GM21390 (cell line): ENCODE measurements around the gene SLC33A1.
"Not testable (repeated sequence)": the region's sequence is repeated elsewhere in the genome, so short reads cannot be mapped to it uniquely, and the experiment has no call there.

Experiments
- ATAC-seq: cut with Tn5 transposase; IDR thresholded peaks from one replicate; pipeline ENCODE4 v1.9.1; 2021; ENCODE audit not compliant: unreplicated experiment

The SLC33A1 gene

DNA sequence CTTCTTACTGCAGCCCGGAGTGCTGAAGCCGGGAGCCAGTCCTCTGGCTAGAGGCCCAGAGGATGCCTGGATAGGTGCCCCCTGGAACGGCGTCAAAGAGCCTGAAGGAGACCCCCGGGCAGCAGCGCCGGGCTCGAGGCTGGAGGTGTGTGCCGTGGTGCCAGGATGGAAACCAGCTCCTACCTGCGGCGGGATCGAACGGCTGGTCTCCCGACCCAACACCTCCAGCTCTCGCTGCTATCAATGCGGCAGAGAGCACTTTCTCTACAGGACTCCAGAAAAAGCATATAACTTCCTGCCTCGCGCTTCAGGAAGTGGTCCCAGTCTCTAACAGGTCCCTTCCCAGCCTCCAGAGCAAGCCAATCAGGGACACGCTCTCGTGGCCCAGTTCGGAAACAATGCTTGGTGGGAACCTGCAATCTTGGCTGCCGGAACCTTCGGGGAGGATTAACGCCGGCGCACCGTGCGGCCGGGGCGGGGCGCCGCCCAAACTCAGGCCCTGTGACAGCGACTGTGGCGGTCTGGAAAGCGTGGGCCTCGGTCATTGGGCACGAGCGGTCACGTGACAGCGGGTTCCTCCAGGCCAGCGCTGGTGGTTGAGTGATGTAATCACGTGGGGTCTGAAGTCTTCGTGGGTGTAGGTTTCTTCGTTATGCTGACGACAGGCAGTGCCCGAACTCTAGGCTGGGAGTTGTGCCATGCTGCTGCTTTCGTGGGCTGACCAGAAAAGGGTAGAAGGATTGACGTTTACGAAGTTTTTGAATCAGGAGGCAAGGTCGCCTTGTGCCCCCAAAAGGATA lies at the start of gene SLC33A1:
SLC33A1 (minus strand) TSS at position 287 of the 800 bp plus-strand sequence. CDS start 430 bp downstream, outside the sequence.
- ATAC-seq, result peak; percentile 92

DNA sequence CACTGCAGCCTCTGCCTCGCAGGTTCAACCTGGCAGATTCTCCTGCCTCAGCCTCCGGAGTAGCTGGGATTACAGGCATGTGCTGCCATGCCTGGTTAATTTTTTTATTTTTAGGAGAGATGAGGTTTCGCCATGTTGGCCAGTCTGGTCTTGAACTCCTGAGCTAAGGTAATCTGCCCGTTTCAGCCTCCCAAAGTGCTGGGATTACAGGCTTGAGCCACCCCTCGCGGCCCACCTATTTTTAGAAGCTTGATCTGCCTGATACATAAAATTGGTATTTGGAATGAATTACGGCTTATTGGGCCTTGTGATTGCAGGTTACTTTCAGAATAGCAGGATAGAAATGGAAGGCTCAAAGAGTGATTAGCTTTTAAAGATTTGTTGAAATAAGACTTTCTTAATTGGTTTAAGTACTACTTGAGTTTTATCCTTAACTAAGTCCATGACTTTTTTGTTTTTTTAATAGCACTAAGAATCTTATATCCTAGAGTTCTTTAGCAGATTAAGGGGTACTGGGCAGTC lies 41.2 kb upstream of the SLC33A1 start:
- no peak for ATAC-seq

DNA sequence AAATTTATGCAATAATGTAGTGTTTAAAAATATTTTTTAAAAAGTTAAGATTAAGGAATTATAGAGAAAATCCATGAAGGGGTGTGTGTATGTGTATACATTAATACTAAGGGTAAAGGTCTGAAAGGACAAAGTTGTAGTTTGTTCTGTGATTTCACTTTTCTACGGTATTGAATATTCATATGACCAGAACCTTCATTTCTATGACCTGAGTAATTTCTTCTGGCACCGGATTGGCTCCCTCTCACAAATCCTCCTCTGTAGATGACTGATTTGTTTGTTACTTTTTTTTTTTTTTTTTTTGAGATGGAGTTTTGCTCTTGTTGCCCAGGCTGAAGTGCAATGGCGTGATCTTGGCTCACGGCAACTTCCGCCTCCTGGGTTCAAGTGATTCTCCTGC lies 37.1 kb upstream of the SLC33A1 start:
- ATAC-seq, result no peak

DNA sequence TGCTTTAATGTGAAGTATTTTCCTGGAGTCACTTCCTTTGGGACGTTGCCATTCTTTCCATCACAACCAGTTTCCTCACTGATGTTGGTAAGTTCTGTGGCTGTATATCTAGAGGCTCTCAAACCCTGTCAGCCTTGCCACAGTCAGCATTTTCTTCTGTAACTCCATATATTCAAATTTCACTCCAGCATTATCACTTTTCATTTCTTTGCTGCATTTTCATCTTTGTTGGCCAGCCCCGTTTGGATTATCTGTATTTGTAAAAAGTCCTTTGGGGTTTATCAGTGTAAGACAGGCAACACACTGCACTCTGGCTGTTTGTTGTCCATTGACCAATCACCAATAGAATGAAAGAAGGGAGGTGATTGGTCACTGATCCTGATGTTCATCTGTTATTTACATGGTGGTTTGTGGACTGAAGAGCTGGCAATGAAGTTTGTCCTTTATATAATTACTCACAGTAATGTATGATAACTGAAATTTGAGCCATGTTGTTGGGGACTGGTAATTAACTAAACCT lies 36.5 kb upstream of the SLC33A1 start:
- peak; percentile 68 for ATAC-seq

DNA sequence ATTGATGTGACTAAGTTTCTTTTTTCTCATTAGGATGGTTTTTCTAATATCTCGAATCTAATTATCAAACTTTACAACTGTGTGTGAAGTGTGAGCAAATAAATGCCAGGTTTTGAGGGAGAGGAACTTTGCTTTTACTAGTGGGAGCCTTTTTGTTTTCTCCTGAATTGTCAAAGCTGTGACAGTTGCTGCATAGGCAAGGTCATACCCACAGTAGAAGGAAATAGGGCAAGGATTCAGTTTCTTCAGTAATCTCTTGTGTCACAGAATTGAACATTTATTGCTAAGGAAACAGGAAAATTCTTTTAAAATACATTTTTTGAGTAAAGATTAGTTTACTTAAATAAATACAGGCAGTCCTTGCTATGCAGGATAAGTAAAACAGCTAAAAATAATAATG lies 35.7 kb upstream of the SLC33A1 start:
- no peak for ATAC-seq

DNA sequence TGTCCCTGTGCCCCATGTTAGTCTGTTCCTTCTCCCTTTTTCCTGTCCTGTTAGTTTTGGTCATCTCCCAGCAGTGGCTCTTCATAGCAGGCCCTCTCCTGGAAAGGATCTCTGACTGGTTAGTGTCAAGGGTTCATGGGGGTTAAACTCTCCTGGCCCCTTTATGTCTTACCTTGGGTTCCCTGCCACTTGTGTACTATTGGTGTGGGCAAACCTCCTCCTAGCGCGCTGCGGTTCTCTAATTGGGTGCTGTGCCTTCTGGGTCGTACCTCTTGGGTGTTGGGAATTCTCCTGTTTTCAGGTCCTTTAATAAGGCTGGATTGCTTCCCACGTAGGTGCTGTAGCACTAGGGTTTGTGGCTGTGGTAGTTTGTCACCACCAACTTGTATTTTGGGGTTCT lies 35.0 kb upstream of the SLC33A1 start:
- ATAC-seq, result no peak

DNA sequence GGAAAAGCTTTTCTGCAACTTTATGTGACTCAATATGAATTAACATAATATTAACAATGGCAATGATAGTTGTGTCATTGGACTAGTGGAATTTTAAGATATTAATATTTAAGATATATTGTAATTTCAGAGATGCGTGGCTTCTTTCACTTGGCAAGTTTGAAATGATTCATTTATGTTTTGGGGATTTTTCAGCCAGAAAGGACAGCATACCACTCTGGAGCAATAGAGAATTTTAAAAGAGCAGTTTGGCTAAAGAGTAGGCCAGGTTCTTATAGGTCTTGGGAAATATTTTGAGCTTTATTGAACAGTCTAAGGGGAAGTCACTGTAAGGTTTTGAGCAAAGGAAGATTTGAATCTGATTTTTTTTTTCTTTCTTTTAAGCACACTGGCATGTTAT lies 32.7 kb upstream of the SLC33A1 start:
- no peak for ATAC-seq

DNA sequence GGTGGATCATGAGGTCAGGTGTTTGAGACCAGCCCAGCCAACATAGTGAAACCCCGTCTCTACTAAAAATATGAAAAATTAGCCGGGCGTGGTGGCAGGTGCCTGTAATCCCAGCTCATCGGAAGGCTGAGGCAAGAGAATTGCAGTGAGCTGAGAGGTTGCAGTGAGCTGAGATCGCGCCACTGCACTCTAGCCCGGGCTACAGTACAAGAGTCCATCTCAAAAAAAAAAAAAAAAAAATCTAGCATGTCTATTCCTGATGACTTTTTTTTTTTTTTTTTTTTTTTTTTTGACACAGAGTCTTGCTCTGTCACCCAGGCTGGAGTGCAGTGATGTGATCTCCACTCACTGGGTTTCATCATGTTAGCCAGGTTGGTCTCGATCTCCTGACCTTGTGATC lies 32.1 kb upstream of the SLC33A1 start:
- not testable (repeated sequence) for ATAC-seq

DNA sequence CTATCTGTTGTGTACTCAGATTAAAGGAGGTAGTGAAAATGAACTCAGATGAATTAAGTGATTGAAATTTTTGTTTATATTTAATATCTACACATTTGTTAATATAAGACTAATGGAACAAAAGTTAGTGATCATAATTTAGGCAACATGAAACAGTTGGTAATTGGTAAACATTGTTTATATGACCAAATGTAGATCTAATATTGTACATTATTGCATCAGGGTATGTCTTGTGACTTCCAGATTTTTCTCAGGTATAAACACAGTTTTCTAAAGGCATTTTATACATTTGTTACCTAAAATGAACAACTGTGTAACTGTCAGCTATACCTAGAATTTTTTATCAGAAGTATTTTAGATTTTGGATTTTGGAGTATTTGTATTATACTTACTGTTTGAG lies 31.1 kb upstream of the SLC33A1 start:
- ATAC-seq, result no peak

DNA sequence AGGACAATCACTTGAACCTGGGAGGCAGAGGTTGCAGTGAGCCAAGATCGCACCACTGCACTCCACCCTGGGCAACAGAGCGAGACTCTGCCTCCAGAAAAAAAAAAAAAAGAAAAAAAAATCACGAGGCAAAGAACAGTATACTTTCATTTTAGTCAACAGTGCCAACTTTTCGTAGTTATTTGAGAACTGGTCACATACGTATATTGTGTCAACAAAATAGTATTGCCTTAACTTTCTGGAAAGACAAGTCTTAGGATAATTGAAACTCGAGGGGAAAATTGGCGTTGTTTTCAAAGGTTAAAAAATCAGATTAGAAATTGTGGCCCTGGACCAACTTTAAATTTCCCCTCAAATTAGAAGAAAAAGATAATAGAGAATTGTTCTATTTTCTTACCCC lies 30.1 kb upstream of the SLC33A1 start:
- ATAC-seq, result no peak

DNA sequence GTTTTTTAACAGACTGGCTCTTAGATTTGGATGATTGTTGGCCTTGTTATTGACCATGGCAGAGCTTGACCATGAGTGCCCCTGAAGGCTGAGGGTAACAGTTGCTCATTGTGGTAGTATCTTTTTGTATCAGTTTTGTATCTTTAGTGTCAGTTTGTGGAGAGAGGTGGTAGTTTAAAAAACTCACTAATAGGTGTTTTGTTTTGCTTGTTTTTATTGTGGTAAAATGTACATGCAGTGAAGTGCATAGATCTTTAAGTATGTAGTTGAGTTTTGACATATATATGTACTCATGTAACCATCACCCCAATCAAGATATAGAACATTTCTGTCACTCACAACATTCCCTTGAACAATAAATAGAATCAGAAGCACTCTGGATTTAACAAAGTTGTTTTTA lies 26.1 kb upstream of the SLC33A1 start:
- ATAC-seq, result no peak

DNA sequence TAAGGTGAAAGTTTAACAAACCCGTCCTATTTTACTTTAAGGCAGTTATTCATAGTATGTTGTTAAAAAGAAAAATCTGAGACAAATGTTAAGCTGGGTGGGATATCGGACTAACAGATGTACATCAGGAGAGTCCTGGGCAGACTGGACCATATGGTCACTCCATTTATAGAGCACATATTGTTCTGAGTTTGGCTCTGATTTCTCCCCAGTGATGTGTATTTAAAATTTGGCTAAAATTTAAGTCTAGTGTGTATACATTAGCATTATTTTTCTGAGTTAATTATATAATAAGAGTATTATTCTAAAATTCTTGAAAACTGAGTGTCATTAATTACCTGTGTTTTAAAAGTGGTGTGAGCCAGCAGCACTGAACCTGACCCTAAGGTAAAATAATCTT lies 22.3 kb upstream of the SLC33A1 start:
- no peak for ATAC-seq

DNA sequence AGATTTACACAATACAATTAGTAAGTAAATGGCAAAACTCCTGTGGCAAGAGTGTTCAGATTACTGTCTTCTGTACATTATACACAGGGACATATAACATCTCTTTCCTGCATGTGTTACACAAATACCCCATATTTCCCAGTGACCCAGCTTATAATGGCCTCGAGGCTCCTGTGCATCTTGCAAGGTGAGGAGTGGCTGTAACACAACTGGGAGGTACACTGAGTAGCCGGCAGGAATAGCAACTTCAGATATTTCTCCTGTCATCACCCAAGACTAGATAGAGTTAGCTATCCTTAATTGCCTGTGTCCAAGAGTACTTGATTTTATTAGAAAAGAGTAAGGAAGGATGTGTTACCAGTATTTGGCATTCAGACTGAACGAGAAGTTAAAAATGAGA lies 21.8 kb upstream of the SLC33A1 start:
- ATAC-seq, result no peak

DNA sequence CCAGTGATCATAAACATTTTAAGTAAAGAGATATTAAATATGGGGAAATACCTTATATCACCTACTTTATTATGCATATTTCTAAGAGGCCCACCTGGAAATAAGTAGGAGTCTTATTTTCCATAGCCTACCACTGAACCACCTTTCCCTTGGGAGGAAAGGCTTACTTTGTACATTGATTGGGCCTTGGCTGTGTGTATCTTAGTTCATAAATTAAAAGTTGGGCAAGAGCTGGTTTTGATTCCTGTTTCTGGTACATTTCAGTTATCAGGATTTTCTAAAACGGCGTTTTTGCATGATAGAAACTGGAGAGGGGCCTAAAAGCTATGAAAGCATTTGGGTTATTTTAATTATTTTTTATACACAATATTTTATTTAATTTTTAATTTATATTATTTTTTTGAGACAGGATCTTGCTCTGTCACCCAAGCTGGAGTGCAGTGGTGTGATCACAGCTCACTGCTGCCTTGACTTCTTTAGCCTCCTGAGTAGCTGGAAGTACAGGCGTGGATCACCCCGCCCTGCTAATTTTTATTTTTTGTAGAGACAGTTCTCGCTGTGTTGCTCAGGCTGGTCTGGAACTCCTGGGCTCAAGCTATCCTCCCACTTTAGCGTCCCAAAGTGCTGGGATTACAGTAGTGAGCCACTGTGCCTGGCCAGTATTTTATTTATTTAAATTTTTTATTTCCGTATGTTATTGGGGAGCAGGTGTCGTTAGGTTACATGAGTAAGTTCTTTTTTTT lies 18.8 kb upstream of the SLC33A1 start:
- ATAC-seq, result no peak

DNA sequence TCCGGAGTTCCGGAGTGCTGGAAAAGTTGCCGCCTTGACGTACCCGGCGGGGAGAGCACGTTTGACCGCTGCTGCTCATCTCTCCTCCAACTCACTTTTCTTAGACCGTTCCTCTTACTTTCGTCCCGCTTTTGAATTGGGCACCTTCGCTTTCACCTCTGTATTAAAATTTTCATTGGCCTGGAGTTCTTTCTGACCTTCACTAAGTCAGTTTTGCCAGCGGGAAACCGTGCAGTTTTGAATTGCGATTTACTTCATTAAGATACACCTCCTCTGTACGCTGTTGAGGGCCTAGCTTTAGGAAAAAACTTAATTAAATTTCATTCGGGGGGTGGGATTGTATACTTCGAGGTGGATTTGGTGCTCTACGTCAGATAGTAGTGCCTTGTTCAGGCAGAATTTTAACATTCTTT lies 17.5 kb upstream of the SLC33A1 start:
- ATAC-seq, result no peak

DNA sequence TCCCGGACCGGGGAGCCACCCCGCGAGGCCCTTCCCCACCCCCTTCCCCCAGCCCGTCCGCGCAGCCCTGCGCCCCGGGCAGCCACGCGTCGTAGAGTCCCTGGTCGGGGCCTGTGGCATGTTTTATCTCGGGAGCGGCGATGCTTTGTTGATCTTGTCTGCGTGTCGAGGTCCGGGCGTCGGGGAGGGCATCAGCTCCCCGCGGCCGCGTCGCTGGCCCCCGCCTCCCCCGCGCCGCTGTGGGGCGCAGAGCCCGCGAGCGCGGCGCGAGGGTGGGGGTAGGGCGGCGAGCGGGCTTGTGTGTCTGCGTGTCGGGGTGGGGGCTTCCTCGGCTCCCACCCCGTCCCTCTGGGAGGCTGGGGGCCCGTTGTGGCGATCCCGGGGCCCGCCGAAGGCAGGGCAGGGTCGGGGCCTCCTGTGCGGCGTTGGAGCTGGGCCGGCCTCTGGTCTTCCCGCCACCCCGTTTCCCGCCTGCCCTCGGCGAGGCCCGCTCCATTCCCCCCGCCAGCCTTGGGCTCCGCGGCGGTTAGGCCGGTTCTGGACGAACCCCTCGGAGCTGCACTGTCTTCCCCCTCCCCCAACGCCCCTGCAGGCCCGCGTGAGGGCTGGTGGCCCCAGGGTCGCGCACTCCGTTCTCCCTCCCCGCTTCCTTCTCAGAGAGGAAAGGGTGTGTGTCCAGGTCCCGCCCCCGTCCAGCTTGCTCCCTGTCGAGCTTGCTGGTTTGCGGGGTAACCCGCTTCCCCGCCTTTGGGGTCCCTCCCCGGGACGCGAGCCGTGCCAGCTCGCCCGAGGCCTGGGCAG lies 16.9 kb upstream of the SLC33A1 start:
- peak; percentile 28 for ATAC-seq

DNA sequence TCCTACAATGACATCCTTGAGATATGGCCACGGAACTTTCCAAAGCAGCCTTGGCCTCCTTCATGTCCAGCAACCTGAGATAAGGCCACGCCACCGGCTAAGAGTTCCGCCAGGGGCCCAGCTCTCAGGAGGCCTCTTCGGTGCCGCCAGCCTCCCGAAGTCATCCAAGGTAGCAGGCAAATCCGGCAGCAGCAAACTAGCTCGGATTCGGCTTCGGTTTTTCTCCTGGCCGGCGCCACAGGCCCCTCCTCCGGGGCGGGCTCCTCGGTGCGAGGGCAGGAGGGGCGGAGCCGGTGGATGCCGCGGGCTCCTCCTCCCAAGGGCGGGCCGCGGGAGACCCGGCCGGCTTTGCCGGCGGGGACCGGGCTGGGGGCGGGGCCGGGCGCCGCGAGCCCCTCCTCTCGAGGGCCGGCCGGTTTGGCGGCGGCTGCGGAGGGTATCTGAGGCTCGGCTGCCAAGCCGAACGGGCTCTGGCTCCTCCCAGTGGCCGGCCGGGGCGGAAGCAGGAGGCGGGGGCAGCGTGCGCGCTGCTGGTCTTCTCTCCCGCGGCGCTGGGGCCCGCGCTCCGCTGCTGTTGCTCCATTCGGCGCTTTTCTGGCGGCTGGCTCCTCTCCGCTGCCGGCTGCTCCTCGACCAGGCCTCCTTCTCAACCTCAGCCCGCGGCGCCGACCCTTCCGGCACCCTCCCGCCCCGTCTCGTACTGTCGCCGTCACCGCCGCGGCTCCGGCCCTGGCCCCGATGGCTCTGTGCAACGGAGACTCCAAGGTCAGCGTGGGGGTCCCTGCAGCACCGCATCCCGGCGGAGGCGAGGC lies 16.1 kb upstream of the SLC33A1 start, which contains the start of gene GMPS:
GMPS (plus strand) TSS at position 518 of the 812 bp plus-strand sequence; CDS start at position 739, 221 bp downstream.
- ATAC-seq, result peak; percentile 89

DNA sequence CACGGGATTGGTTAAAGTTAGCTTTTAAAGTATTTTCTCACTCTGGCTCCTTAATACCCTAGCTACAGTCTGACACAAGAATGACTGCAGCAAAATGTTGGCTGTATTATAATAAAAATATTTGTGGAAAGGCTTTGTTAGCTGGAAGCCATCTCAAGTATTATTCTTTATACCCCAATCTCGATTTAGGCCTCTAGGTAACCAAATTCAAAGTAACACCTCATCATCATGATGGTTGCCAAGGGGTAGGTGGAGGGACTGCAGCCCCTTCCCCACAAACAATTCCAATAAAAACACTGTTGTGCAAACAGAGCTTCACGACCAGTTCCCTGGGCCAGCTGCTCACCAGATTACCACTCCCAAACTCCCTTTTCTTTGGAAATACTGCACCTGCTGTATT lies 15.5 kb upstream of the SLC33A1 start:
- ATAC-seq, result no peak

DNA sequence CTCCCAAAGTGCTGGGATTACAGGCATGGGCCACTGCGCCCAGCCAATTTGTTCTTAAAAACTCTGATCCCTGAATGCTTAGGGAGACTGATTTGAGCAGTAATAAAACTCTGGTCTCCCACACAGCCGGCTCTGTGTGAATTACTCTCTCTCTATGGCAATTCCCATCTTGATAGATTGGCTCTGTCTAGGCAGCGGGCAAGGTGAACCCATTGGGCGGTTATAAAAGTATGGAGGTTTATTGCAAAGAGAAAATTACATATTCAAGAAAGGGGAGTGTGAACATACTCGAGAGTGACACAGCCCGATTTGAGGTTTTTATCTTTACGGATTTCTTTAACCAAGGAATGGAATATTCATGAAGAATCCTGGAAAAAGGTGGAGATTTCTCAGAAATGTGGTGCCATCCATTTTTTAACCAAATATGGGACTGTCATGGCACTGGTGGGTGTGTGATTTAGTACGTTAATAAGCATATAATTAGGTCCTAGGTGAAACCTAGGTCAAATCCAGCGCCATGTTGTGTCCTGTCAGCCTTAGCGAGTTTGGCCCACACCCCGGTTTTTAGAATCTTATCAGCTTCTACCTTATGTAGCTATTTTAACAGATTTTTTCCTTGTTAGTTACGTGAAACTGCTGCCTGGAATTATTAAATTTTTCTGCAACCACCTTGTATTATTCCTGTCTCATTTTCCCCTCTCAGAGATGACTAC lies 9.0 kb upstream of the SLC33A1 start:
- ATAC-seq, result no peak
